ENCODE data around the gene PI16.

DNA sequence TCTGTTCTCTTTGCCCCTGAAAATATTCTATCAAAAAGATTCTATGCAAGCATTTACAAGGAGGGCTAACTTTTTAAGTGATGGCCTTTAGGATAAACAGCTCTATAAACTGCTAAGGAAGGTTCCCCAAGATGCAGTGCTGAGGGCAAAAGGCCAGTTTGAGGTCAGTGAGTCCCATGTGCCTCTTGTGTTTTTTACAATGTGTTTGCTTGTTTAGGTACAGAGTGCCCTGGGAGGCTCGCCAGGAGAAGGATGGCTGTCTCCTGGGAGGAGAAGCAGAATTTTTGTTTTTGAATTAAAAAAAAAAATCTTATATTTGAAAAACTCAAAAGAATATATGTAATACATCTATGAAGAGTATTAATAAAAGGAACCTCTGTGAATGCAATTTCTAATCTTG lies 18.7 kb downstream of the PI16 start:
- TF ChIP-seq, protein P1, sequence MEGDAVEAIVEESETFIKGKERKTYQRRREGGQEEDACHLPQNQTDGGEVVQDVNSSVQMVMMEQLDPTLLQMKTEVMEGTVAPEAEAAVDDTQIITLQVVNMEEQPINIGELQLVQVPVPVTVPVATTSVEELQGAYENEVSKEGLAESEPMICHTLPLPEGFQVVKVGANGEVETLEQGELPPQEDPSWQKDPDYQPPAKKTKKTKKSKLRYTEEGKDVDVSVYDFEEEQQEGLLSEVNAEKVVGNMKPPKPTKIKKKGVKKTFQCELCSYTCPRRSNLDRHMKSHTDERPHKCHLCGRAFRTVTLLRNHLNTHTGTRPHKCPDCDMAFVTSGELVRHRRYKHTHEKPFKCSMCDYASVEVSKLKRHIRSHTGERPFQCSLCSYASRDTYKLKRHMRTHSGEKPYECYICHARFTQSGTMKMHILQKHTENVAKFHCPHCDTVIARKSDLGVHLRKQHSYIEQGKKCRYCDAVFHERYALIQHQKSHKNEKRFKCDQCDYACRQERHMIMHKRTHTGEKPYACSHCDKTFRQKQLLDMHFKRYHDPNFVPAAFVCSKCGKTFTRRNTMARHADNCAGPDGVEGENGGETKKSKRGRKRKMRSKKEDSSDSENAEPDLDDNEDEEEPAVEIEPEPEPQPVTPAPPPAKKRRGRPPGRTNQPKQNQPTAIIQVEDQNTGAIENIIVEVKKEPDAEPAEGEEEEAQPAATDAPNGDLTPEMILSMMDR (IDR thresholded peaks at IDR 0.05; ENCODE audit: low read depth, low read length), result no peak
- TF ChIP-seq POLR2A (IDR thresholded peaks at IDR 0.05; ENCODE audit: extremely low read depth, insufficient read length) (no peak), MYC (IDR thresholded peaks at IDR 0.05; ENCODE audit: low read depth, low read length) (no peak)
- TF ChIP-seq, protein P2, sequence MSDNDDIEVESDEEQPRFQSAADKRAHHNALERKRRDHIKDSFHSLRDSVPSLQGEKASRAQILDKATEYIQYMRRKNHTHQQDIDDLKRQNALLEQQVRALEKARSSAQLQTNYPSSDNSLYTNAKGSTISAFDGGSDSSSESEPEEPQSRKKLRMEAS (IDR thresholded peaks at IDR 0.05; ENCODE audit: low read depth, low read length), result no peak

Data from NB4 (cell line).